DND-41 (cell line): Measurements from ENCODE around the gene SLC35A4.
A peak's percentile ranks its signal among the peaks of the same experiment; 100 is the strongest.

Source experiments
- ATAC-seq: fragments of 200-7000 bp; cut with Tn5 transposase; 3 replicates; pipeline ENCODE4 v1.9.1; 2021; ENCODE audit warnings: low read depth; ENCODE audit not compliant: insufficient read depth
- DNase-seq: peaks from one replicate; pipeline ENCODE4 v3.0.0-alpha.2; 2020
- H2AFZ ChIP-seq: 2 replicates; pipeline ENCODE4 v1.6.0; 2012; ENCODE audit warnings: low read depth, low read length
- H3K27ac ChIP-seq: 2 replicates; pipeline ENCODE4 v1.5.1; 2012; ENCODE audit warnings: low read length, inconsistent platforms
- H3K27me3 ChIP-seq: fragments of 200-600 bp; sonication (generic); 2 replicates; pipeline ENCODE4 v1.6.0; 2012; ENCODE audit warnings: low read length, mild to moderate bottlenecking, inconsistent platforms; ENCODE audit not compliant: insufficient read depth, poor library complexity
- H3K36me3 ChIP-seq: 2 replicates; pipeline ENCODE4 v1.5.1; 2012; ENCODE audit warnings: low read length, inconsistent platforms; ENCODE audit not compliant: insufficient read depth
- H3K4me1 ChIP-seq: 2 replicates; pipeline ENCODE4 v1.5.1; 2012; ENCODE audit warnings: mild to moderate bottlenecking, low read length; ENCODE audit not compliant: insufficient read depth
- H3K4me2 ChIP-seq: 2 replicates; pipeline ENCODE4 v1.6.0; 2012; ENCODE audit warnings: mild to moderate bottlenecking, moderate library complexity, low read length, inconsistent platforms; ENCODE audit not compliant: insufficient read depth
- H3K4me3 ChIP-seq, 2 experiments: fragments of 200-600 bp in 1 of 2; shearing (Covaris generic) in 1 of 2; 2 replicates each; pipeline ENCODE4 v1.5.1; 2012 to 2016; ENCODE audit warnings: inconsistent platforms in 2 of 2, low read length in 2 of 2, mild to moderate bottlenecking in 2 of 2, low read depth in 1 of 2, moderate library complexity in 1 of 2
- H3K79me2 ChIP-seq: 2 replicates; pipeline ENCODE4 v1.6.0; 2012; ENCODE audit warnings: low read length, inconsistent platforms; ENCODE audit not compliant: insufficient read depth
- H3K9ac ChIP-seq: 2 replicates; pipeline ENCODE4 v1.6.0; 2012; ENCODE audit warnings: low read depth, mild to moderate bottlenecking, inconsistent platforms, low read length, moderate library complexity
- H3K9me3 ChIP-seq: 2 replicates; pipeline ENCODE4 v1.5.1; 2012; ENCODE audit warnings: low read length, moderate library complexity, mild to moderate bottlenecking, inconsistent platforms; ENCODE audit not compliant: insufficient read depth, severe bottlenecking
- H4K20me1 ChIP-seq: 2 replicates; pipeline ENCODE4 v1.6.0; 2012; ENCODE audit warnings: low read length; ENCODE audit not compliant: insufficient read depth
- EZH2 ChIP-seq: IDR thresholded peaks from 3 replicates; pipeline ENCODE4 v1.6.1; 2012; ENCODE audit warnings: borderline replicate concordance, low read depth, mild to moderate bottlenecking, moderate library complexity, low read length, inconsistent platforms; ENCODE audit not compliant: severe bottlenecking
- TF ChIP-seq, protein P1 (sequence below): IDR thresholded peaks from 2 replicates; pipeline ENCODE4 v1.5.1; 2012; ENCODE audit warnings: borderline replicate concordance, low read length, moderate library complexity, mild to moderate bottlenecking; ENCODE audit not compliant: poor library complexity, severe bottlenecking; ENCODE audit errors: extremely low read depth

SLC35A4 gene

DNA sequence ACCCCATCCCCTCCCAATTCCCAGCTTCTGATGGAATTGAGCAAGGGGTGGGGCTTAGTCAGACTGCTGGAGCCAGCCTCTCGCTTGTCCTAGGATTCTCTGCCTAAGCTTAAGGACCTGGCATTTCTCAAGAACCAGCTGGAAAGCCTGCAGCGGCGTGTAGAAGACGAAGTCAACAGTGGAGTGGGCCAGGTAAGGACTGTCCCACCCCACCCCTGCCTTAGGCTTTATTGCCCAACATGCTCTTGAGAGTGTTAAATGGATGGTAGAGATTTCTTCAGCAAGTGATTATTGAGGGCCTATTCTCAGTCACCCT, 1.1 kb downstream of the SLC35A4 start:
- H2AFZ ChIP-seq: no peak overlapping the region

DNA sequence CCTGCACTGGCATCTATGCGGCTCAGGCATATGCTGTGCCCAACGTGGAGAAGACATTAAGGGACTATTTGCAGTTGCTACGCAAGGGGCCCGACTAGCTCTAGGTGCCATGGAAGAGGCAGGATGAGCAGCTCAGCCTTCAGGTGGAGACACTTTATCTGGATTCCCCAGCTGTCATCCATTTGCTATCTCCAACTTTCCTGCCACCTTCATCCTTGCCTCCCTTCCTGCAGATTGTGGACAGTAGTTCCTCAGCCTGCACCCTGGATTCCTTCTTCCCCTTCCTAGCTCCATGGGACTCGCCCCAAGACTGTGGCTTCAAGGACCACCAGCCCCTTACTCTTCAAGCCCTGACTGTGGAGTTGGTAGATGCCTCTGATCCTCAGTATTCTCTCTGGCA, 2.0 kb downstream of the SLC35A4 start:
- H3K79me2 ChIP-seq: peaks cover 39% of the 10 kb centered on the region
- H3K36me3 ChIP-seq: peaks cover 44% of the 10 kb centered on the region
- no peak overlapping the region for H3K27ac ChIP-seq
- H3K4me1 ChIP-seq: peaks cover 44% of the 10 kb centered on the region
- TF ChIP-seq, protein P1, sequence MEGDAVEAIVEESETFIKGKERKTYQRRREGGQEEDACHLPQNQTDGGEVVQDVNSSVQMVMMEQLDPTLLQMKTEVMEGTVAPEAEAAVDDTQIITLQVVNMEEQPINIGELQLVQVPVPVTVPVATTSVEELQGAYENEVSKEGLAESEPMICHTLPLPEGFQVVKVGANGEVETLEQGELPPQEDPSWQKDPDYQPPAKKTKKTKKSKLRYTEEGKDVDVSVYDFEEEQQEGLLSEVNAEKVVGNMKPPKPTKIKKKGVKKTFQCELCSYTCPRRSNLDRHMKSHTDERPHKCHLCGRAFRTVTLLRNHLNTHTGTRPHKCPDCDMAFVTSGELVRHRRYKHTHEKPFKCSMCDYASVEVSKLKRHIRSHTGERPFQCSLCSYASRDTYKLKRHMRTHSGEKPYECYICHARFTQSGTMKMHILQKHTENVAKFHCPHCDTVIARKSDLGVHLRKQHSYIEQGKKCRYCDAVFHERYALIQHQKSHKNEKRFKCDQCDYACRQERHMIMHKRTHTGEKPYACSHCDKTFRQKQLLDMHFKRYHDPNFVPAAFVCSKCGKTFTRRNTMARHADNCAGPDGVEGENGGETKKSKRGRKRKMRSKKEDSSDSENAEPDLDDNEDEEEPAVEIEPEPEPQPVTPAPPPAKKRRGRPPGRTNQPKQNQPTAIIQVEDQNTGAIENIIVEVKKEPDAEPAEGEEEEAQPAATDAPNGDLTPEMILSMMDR: no peak
- no peak for TF ChIP-seq EZH2
- 0 out of 2 replicates have a peak, but pooled peaks cover 5% of the 10 kb centered on the region for H4K20me1 ChIP-seq
- DNase-seq: no peak
- H3K27me3 ChIP-seq: no peaks in the 10 kb centered on the region
- H3K4me3 ChIP-seq: no peak overlapping the region
- ATAC-seq: no peak
- H3K9me3 ChIP-seq: no peaks in the 10 kb centered on the region
- no peak overlapping the region for H3K9ac ChIP-seq
- peak overlapping the region; percentile 83 for H3K4me2 ChIP-seq
- H2AFZ ChIP-seq: no peak overlapping the region

More for the DNA sequence above, 1.1 kb downstream of the SLC35A4 start:
- ATAC-seq (no peak), DNase-seq (no peak)
- Histone ChIP-seq H3K27me3 (no peaks in the 10 kb centered on the region), H4K20me1 (0 out of 2 replicates have a peak, but pooled peaks cover 5% of the 10 kb centered on the region), H3K4me3 (peak overlapping the region; percentile 67 to 75; a peak in 3 of 4 replicates), H3K9me3 (no peaks in the 10 kb centered on the region), H3K27ac (peak overlapping the region; percentile 79; the same call in 1 of the 2 replicates), H3K9ac (peak overlapping the region; percentile 88), H3K4me2 (peak overlapping the region; percentile 83), H3K79me2 (peaks cover 39% of the 10 kb centered on the region), H3K4me1 (peaks cover 44% of the 10 kb centered on the region), H3K36me3 (peaks cover 52% of the 10 kb centered on the region)
- no peak for TF ChIP-seq EZH2
- TF ChIP-seq, protein P1: no peak

DNA sequence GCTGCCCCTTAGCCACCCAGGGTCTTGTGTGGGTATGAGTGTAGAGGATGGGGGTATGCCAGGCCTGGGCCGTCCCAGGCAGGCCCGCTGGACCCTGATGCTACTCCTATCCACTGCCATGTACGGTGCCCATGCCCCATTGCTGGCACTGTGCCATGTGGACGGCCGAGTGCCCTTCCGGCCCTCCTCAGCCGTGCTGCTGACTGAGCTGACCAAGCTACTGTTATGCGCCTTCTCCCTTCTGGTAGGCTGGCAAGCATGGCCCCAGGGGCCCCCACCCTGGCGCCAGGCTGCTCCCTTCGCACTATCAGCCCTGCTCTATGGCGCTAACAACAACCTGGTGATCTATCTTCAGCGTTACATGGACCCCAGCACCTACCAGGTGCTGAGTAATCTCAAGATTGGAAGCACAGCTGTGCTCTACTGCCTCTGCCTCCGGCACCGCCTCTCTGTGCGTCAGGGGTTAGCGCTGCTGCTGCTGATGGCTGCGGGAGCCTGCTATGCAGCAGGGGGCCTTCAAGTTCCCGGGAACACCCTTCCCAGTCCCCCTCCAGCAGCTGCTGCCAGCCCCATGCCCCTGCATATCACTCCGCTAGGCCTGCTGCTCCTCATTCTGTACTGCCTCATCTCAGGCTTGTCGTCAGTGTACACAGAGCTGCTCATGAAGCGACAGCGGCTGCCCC, 2.6 kb downstream of the SLC35A4 start:
- no peak overlapping the region for H3K9ac ChIP-seq
- ATAC-seq: no peak

More for the DNA sequence above, 2.6 kb downstream of the SLC35A4 start:
- TF ChIP-seq, protein P1: no peak
- TF ChIP-seq EZH2: no peak
- Histone ChIP-seq H3K27ac (no peak overlapping the region), H3K4me3 (no peak overlapping the region), H2AFZ (no peak overlapping the region), H3K27me3 (no peaks in the 10 kb centered on the region), H3K4me2 (no peak overlapping the region), H4K20me1 (0 out of 2 replicates have a peak, but pooled peaks cover 5% of the 10 kb centered on the region), H3K79me2 (peaks cover 39% of the 10 kb centered on the region), H3K4me1 (peaks cover 39% of the 10 kb centered on the region), H3K9me3 (no peaks in the 10 kb centered on the region), H3K36me3 (peaks cover 38% of the 10 kb centered on the region)
- DNase-seq: no peak
